Esophagus muscularis mucosa (tissue), 3 donors: ENCODE results near the gene MYL3.

ENCODE experiments used
- CTCF ChIP-seq, 3 experiments: fragments of 200-600 bp in 2 of 3; fragments of 450-650 bp in 1 of 3; sonication (generic) in 2 of 3; IDR thresholded peaks; one replicate each; pipeline ENCODE4 v1.5.1; 2017 to 2019; ENCODE audit warnings: antibody characterized with exemption in 3 of 3, mild to moderate bottlenecking in 2 of 3, moderate library complexity in 1 of 3
- POLR2A ChIP-seq: fragments of 450-650 bp; IDR thresholded peaks from one replicate; pipeline ENCODE4 v1.6.1; 2017; ENCODE audit warnings: antibody characterized with exemption, moderate library complexity, mild to moderate bottlenecking, low read depth

- TF ChIP-seq POLR2A (no peak), CTCF (IDR thresholded peaks at IDR 0.05) (no peak)
Observed at GRCh38 chr3:46887980-46888494, 24.8 kb upstream of the MYL3 start.
